SIG-M5 treated with dmso at 0.1 percent for 504 hours (cell line): ENCODE data around the gene ZNF107.
A peak's percentile ranks its signal among the peaks of the same experiment; 100 is the strongest.
"Not testable (repeated sequence)": the region's sequence is repeated elsewhere in the genome, so short reads cannot be mapped to it uniquely, and the experiment has no call there.

Experiments
- DNase-seq: peaks from one replicate; lab custom pipeline; 2025; ENCODE audit not compliant: unreplicated experiment; lab: John Stamatoyannopoulos, UW

The ZNF107 gene

GRCh38 chr7:64642875-64643274 lies 23.1 kb upstream of the ZNF107 start:
- no peak for DNase-seq

DNA sequence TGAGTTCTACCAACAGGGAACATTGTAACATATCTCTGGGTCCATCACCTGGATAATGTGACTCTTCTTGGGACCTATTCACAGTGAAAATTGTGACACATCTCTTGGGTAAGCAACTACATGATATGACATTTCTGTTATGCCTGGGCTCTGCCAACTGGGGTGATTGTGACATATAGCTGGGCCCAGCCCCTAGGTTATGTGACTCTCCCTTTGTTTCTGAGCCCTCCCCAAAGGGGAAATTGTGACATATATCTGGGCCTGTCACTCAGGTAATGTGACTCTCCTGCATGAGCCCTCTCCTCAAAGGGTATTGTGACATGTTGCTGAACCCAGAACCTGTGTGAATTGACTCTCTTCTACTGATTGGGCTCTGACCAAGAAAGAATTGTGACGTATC lies 22.4 kb upstream of the ZNF107 start:
- DNase-seq, result no peak

- DNase-seq, result no peak
These were observed 14.7 kb upstream of the ZNF107 start for GRCh38 chr7:64651203-64651602.

DNA sequence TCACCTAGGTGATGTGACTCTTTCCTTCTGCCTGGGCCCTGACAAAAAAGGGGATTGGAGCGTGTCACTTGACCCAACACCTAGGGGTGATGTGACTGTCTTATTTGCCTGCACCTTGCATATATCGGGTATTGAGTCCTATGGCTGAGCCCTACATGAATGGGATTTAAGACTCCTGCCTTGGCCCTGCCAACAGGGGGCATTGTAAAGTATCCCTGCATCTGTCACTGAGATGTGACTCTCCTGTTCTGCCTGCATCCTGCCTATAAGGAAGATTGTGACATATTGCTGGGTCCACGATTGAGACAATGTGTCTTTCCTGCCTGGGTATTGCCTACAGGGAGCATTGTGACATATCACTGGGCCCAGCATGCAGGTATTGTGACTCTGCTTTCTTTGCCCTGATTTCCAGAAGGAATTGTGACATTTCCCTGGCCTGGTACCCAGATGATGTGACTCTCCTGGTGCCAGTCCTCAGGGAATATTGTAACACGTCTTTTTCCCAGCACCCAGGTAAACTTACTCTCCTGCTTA lies 14.2 kb upstream of the ZNF107 start:
- DNase-seq, result no peak

DNA sequence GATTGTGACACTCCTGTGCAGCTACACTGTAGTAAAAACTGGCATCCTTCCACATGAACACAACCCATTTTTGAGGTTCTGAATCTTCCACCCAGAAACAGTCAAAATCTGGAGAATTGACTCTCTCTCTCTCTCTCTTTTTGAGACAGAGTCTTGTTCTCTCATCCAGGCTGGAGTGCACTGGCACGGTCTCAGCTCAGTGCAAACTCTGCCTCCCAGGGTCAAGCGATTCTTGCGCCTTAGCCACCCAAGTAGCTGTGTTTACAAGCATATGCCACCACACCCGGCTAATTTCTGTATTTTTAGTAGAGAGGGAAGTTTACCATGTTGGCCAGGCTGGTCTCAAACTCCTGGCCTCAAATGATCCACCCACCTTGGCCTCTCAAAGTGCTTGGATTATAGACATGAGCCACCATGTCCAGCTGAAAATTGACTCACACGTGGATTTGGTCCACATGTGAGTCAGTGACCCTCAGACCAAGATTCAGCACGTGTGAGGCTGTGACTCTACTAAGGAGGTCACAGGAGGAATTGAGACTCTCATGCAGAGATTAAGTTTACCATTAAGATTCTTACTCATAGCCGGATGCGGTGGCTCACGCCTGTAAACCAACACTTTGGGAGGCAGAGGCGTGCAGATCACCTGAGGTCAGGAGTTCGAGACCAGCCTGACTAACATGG lies 12.1 kb upstream of the ZNF107 start:
- DNase-seq, result no peak

GRCh38 chr7:64654796-64655548 lies 11.0 kb upstream of the ZNF107 start:
- DNase-seq, result no peak

DNA sequence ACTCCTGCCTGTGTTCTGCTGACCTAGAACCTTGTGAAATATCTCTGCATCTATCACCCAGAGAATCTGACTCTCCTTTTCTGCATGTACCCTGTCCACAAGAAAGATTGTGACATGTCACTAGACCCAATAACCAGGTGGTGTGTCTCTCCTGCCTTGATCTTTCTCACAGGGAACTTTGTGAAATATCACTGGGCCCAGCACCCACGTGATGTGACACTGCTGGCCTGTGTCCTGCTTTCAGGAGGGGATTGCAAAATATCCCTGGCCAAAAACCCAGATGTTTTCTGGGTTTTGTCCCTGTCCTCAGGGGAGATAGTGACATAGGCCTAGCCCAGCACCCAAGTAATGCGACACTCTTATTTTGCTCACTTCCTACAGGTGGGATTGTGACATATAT lies 10.1 kb upstream of the ZNF107 start:
- DNase-seq, result no peak

DNA sequence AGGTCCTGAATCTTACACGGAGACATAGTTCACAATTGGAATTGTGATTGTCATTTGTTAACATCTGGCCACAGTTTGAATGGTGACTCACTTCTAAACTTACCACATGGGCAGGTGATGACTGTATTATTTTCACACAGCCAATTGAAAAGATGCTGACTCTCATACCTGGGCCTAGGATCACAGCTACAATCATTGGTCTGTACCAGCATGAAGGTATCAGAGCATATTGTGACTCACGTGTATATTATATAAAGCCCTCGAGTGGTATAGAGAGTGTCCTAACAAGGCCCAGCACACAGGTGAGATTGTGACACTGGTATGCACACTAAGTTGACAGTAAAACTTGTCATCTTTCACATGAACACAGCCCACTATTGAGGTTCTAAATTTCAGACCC lies 9.4 kb upstream of the ZNF107 start:
- no peak for DNase-seq

DNA sequence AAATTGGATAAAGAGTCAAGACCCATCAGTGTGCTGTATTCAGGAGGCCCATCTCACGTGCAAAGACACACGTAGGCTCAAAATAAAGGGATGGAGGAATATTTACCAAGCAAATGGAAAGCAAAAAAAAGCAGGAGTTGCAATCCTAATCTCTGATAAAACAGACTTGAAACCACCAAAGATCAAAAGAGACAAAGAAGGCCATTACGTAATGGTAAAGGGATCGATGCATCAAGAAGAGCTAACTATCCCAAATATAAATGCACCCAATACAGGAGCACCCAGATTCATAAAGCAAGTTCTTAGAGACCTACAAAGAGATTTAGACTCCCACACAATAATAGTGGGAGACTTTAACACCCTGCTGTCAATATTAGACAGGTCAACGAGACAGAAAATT lies 3.8 kb upstream of the ZNF107 start:
- not testable (repeated sequence) for DNase-seq

DNA sequence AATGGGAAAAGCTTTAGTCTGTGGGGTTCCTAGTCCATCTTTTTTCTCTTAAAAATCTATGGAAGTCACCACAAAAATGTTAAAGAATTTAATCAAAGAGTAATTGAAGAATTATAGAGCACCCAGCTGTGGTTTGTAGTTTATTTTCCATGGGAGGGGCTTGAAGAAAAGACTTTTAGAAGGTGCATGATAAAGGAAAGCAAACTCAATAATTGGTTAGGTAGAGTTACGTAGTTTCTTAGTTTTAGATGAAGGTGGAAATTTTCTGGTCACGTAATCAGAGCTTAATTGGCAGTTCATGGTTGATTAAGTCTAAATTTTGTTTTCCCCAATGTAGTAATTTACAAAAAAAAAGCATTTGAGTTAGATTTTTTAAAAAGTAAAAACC lies 724 bp downstream of the ZNF107 start:
- DNase-seq, result no peak

GRCh38 chr7:64667311-64667710 lies 1.4 kb downstream of the ZNF107 start:
- DNase-seq, result no peak

GRCh38 chr7:64672414-64672813 lies 6.5 kb downstream of the ZNF107 start:
- no peak for DNase-seq

- DNase-seq, result no peak
These were observed 19.2 kb downstream of the ZNF107 start for GRCh38 chr7:64685091-64685490.

- no peak for DNase-seq
These were observed 19.8 kb downstream of the ZNF107 start for GRCh38 chr7:64685741-64686140.

DNA sequence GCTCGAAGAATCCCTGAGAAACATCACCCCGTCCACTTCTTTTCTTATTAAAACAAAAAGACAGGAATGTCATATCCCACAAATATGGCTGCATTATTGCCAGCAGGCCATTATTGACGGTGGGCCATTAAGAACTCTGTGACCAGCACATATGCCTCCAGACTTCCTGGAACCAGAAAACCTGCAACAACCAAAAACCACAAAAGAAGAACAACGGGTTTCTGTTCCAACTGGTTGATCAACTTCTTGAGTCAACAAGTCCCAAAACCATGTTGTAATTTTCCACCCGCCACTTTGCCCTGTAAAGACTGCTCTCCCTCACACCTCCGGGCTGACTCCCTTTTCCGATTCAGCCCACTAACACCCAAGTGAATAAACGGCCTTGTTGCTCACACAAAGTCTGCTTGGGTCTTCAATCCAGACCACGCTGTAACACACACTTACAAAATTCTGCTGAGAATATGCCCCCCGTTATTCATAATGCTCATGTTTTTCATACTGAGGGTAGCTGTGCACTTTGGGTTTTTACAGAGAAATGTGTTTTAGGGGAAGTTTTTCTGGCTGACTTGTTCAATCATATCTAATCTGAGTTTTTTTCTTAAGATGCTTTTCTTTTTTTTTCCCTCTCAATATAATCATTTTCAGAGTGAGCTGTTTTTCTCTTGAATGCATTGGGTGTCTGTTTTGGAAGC lies 20.7 kb downstream of the ZNF107 start:
- peak; percentile 24 for DNase-seq

DNA sequence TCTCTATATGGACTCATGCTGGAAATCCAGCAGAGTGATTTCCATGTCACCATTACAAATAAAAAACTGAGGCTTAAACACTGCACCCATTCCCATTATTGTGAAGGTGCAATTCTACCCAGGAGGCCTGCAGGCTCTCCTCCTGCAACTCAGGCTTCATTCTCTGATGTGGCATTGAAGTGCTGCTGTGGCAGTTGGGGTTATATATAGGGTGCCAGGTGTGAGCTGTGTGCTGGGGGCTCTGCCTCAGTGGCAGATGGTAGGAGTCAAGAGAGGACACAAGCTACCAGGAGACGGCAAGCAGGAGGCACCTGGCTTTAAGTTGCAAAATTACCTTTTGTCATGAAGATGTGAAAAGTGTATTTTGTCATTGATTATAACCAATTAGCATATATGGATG lies 21.3 kb downstream of the ZNF107 start:
- DNase-seq, result no peak

- DNase-seq, result no peak
These were observed 23.1 kb downstream of the ZNF107 start for GRCh38 chr7:64688988-64689387.

GRCh38 chr7:64691831-64692230 lies 25.9 kb downstream of the ZNF107 start:
- DNase-seq, result no peak

DNA sequence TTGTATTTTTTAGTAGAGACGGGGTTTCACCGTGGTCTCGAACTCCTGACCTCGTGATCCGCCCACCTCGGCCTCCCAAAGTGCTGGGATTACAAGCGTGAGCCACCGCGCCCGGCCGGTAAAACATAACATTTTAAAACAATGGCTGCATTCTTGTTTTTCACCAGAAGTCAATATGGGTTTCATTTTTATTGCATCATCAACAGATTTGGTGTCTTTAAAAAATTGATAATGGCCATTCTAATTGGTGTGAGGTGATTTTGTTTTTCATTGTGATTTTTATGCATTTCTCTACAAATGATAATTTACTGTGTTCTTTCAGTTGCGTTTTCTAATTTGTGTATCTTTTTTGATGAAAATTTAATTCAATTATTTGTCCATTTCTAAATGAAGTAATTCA lies 31.9 kb downstream of the ZNF107 start:
- DNase-seq, result not testable (repeated sequence)

GRCh38 chr7:64706625-64707292 lies 40.8 kb downstream of the ZNF107 start:
- DNase-seq, result no peak

GRCh38 chr7:64717896-64718295 lies 52.0 kb downstream of the ZNF107 start:
- DNase-seq, result not testable (repeated sequence)
